Upper lobe of left lung (tissue), 6 donors: ENCODE results near the gene IGFBP6. TPM values are rescaled to one million over a fixed set of nuclear protein-coding genes. Genes with fewer than 3 reads are reported as not detected.
A peak's percentile ranks its signal among the peaks of the same experiment; 100 is the strongest.

Source experiments
- ATAC-seq, 2 donors: fragments of 200-7000 bp; cut with Tn5 transposase; one replicate each; pipeline ENCODE4 v1.9.1; 2022; ENCODE audit warnings: mild to moderate bottlenecking in 2 of 2, moderate library complexity in 2 of 2; ENCODE audit not compliant: low FRiP score in 2 of 2
- DNase-seq, 2 donors: peaks; one replicate each; pipeline ENCODE4 v3.0.0-alpha.2; 2019 to 2020
- H3K27ac ChIP-seq, 4 donors: fragments of 200-600 bp; sonication (generic); one replicate each; pipeline ENCODE4 v1.5.1; 2016 to 2019
- H3K27me3 ChIP-seq, 4 donors: fragments of 200-600 bp; sonication (generic); one replicate each; pipeline ENCODE4 v1.5.1; 2017 to 2019
- H3K36me3 ChIP-seq, 4 donors: fragments of 200-600 bp; sonication (generic); one replicate each; pipeline ENCODE4 v1.5.1; 2016 to 2019
- H3K4me1 ChIP-seq, 4 donors: fragments of 200-600 bp; sonication (generic); one replicate each; pipeline ENCODE4 v1.5.1; 2018 to 2019
- H3K4me3 ChIP-seq, 4 donors: fragments of 200-600 bp; sonication (generic); one replicate each; pipeline ENCODE4 v1.5.1; 2017 to 2019; ENCODE audit warnings: mild to moderate bottlenecking in 2 of 4, moderate library complexity in 1 of 4
- H3K9me3 ChIP-seq, 4 donors: fragments of 200-600 bp; sonication (generic); one replicate each; pipeline ENCODE4 v1.5.1; 2018 to 2019
- CTCF ChIP-seq, 6 experiments: fragments of 450-650 bp in 4 of 6; fragments of 200-600 bp in 2 of 6; sonication (generic) in 2 of 6; IDR thresholded peaks; one replicate each; pipeline ENCODE4 v1.5.1; 2016 to 2019; ENCODE audit warnings: antibody characterized with exemption in 6 of 6
- EP300 ChIP-seq, 4 donors: sonication (generic); formaldehyde crosslinking; IDR thresholded peaks; one replicate each; pipeline ENCODE4 v1.5.1; 2017; ENCODE audit warnings: antibody characterized with exemption in 4 of 4, control low read depth in 2 of 4
- POLR2A ChIP-seq, 4 donors: fragments of 450-650 bp; IDR thresholded peaks; one replicate each; pipeline ENCODE4 v1.5.1; 2016 to 2017; ENCODE audit warnings: antibody characterized with exemption in 4 of 4, mild to moderate bottlenecking in 2 of 4
- POLR2AphosphoS5 ChIP-seq, 2 donors: sonication (generic); formaldehyde crosslinking; IDR thresholded peaks; one replicate each; pipeline ENCODE4 v1.5.1; 2017; ENCODE audit warnings: antibody characterized with exemption in 2 of 2
- WGBS, 2 donors: methylation state at CpG; one replicate each; pipeline ENCODE4 v1.1.5; 2017 to 2018; 5-methylcytosine and 5-hydroxymethylcytosine counted together
- total RNA-seq, 6 donors: library from RNA; depleted of rRNA in 4 of 6; stranded (reverse); fragments of >200 nt in 4 of 6; gene quantifications; one replicate each; pipeline versions ENCODE4 v1.1.0 to v1.2.1, GENCODE V29; 2016 to 2021
- donor health status: DM: no; HTN: no; CAD: no; lungs with moderate emphysema.
- donor health status: DM: no; HTN: yes; CAD: no; lungs with severe emphysema.

Gene IGFBP6
- total RNA-seq, 6 donors from 2014 or later, result 12.6 to 112 (median 48.9) TPM

GRCh38 chr12:53122961-53123468, 25.5 kb downstream of the IGFBP6 start:
- WGBS, 2 donors, result 95 to 100% methylated on average over 4 to 10 of the region's 10 CpGs
- no peak overlapping the region for H3K4me3 ChIP-seq
- no peak for TF ChIP-seq POLR2A (IDR thresholded peaks at IDR 0.05)
- no peak for TF ChIP-seq CTCF (IDR thresholded peaks at IDR 0.05)
- no peak for TF ChIP-seq EP300 (IDR thresholded peaks at IDR 0.05)
- TF ChIP-seq POLR2AphosphoS5 (IDR thresholded peaks at IDR 0.05), result no peak
- H3K27me3 ChIP-seq, result no peaks in the 10 kb centered on the region
- no peak for ATAC-seq
- no peak overlapping the region for H3K27ac ChIP-seq
- peak in 1 of 2 donors; percentile 65 for DNase-seq
- H3K36me3 ChIP-seq, result no peaks in the 10 kb centered on the region
- no peaks in the 10 kb centered on the region for H3K9me3 ChIP-seq
- no peaks in the 10 kb centered on the region for H3K4me1 ChIP-seq

- no peaks in the 10 kb centered on the region for H3K36me3 ChIP-seq
- no peak for TF ChIP-seq POLR2AphosphoS5 (IDR thresholded peaks at IDR 0.05)
- H3K4me3 ChIP-seq, result no peak overlapping the region
- no peaks in the 10 kb centered on the region for H3K4me1 ChIP-seq
- H3K9me3 ChIP-seq, result no peaks in the 10 kb centered on the region
- WGBS, 2 donors, result 92 to 94% methylated on average over 12 to 16 of the region's 16 CpGs
- no peak overlapping the region for H3K27ac ChIP-seq
- no peaks in the 10 kb centered on the region for H3K27me3 ChIP-seq
- DNase-seq, result no peak
- ATAC-seq, result peak in 1 of 2 donors; percentile 31
These were observed 26.3 kb downstream of the IGFBP6 start for GRCh38 chr12:53123578-53124351.

GRCh38 chr12:53124352-53124723, 26.9 kb downstream of the IGFBP6 start:
- DNase-seq (no peak), ATAC-seq (peak in 1 of 2 donors; percentile 13)
- no peaks in the 10 kb centered on the region for H3K27me3 ChIP-seq
- no peak overlapping the region for H3K27ac ChIP-seq
- H3K4me1 ChIP-seq, result no peaks in the 10 kb centered on the region
- no peak overlapping the region for H3K4me3 ChIP-seq
- H3K9me3 ChIP-seq, result no peaks in the 10 kb centered on the region
- TF ChIP-seq EP300 (IDR thresholded peaks at IDR 0.05), result no peak
- no peak for TF ChIP-seq POLR2A (IDR thresholded peaks at IDR 0.05)
- TF ChIP-seq POLR2AphosphoS5 (IDR thresholded peaks at IDR 0.05), result no peak
- TF ChIP-seq CTCF (IDR thresholded peaks at IDR 0.05), result no peak
- no peaks in the 10 kb centered on the region for H3K36me3 ChIP-seq

- H3K9me3 ChIP-seq, result no peaks in the 10 kb centered on the region
- no peak for ATAC-seq
These were observed 29.7 kb downstream of the IGFBP6 start for GRCh38 chr12:53127169-53127568.

More at GRCh38 chr12:53127169-53127568, 29.7 kb downstream of the IGFBP6 start:
- H3K27me3 ChIP-seq, result no peaks in the 10 kb centered on the region
- no peak overlapping the region for H3K27ac ChIP-seq
- H3K4me3 ChIP-seq, result no peak overlapping the region
- DNase-seq, result no peak
- no peak for TF ChIP-seq POLR2A (IDR thresholded peaks at IDR 0.05)
- TF ChIP-seq EP300 (IDR thresholded peaks at IDR 0.05), result no peak
- no peak for TF ChIP-seq POLR2AphosphoS5 (IDR thresholded peaks at IDR 0.05)
- no peak for TF ChIP-seq CTCF (IDR thresholded peaks at IDR 0.05)
- H3K36me3 ChIP-seq, result no peaks in the 10 kb centered on the region
- no peaks in the 10 kb centered on the region for H3K4me1 ChIP-seq
- 75 to 84% methylated on average over 1 of the region's 1 CpG for WGBS, 2 donors
